HG02763 (cell line): ENCODE data around the gene NAP1L1.

ENCODE experiments used
- ATAC-seq: cut with Tn5 transposase; IDR thresholded peaks from one replicate; pipeline ENCODE4 v1.9.1; 2021; ENCODE audit warnings: mild to moderate bottlenecking, moderate library complexity; ENCODE audit not compliant: unreplicated experiment

The NAP1L1 gene

GRCh38 chr12:76083904-76084862, at the start of gene NAP1L1:
Gene NAP1L1 (minus strand): TSS chr12:76084685. CDS start chr12:76074219, 10,466 bp downstream.
- ATAC-seq, result peak; percentile 96

- no peak for ATAC-seq
Measured at GRCh38 chr12:76127588-76127987, 43.1 kb upstream of the NAP1L1 start.

GRCh38 chr12:76124456-76124855, 40.0 kb upstream of the NAP1L1 start:
- no peak for ATAC-seq

- no peak for ATAC-seq
Measured at GRCh38 chr12:76123259-76124212, 39.1 kb upstream of the NAP1L1 start.

GRCh38 chr12:76119887-76120286, 35.4 kb upstream of the NAP1L1 start:
- ATAC-seq, result no peak

- no peak for ATAC-seq
Measured at GRCh38 chr12:76117751-76118150, 33.3 kb upstream of the NAP1L1 start.

- ATAC-seq, result no peak
Measured at GRCh38 chr12:76117067-76117691, 32.7 kb upstream of the NAP1L1 start.

- no peak for ATAC-seq
Measured at GRCh38 chr12:76113800-76114757, 29.6 kb upstream of the NAP1L1 start.

- no peak for ATAC-seq
Measured at GRCh38 chr12:76111209-76111749, 26.8 kb upstream of the NAP1L1 start.

GRCh38 chr12:76109879-76110278, 25.4 kb upstream of the NAP1L1 start:
- ATAC-seq, result no peak

GRCh38 chr12:76108356-76108755, 23.9 kb upstream of the NAP1L1 start:
- no peak for ATAC-seq

GRCh38 chr12:76106631-76107030, 22.1 kb upstream of the NAP1L1 start:
- ATAC-seq, result no peak

GRCh38 chr12:76103958-76104357, 19.5 kb upstream of the NAP1L1 start:
- no peak for ATAC-seq

- ATAC-seq, result no peak
Measured at GRCh38 chr12:76101739-76102385, 17.4 kb upstream of the NAP1L1 start.

- ATAC-seq, result no peak
Measured at GRCh38 chr12:76096079-76096646, 11.7 kb upstream of the NAP1L1 start.

- no peak for ATAC-seq
Measured at GRCh38 chr12:76094754-76095153, 10.3 kb upstream of the NAP1L1 start.

- no peak for ATAC-seq
Measured at GRCh38 chr12:76091246-76091754, 6.8 kb upstream of the NAP1L1 start.

- ATAC-seq, result no peak
Measured at GRCh38 chr12:76085520-76085868, 1.0 kb upstream of the NAP1L1 start.
